HG03439 (cell line): ENCODE data around the gene ZFYVE26.

ENCODE experiments used
- ATAC-seq: cut with Tn5 transposase; IDR thresholded peaks from one replicate; pipeline ENCODE4 v1.9.1; 2021; ENCODE audit warnings: mild to moderate bottlenecking, moderate library complexity; ENCODE audit not compliant: unreplicated experiment

ZFYVE26 gene

DNA sequence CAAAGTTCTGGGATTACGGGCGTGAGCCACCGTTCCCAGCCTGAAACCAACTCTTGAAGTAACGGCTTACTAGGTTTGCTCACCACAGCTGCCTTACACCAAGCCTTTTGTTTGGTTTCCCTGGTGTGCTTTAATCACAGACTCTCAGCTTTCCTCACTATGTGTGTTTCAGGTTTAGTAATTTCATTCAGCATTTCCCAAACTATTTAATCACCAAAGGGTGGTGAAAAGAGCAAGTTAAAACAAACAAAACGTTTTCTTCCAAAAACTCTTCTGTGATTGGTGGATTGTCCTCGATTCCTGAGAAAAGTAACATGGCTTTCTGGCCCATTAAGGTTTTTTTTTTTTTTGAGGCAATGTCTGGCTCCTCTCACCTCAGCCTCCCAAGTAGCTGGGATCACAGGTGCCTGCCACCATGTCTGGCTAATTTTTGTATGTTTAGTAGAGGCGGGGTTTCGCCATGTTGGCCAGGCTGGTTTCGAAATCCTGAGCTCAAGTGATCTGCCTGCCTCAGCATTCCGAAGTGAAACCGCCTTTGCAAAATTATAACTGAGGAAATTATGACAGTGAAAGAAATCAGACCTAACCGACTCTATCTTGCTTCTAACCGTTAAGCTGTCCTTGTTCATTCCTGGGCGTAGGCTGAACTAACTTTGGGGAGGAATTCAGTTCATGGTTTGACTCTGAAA, 1.5 kb upstream of the ZFYVE26 start:
- no peak for ATAC-seq

DNA sequence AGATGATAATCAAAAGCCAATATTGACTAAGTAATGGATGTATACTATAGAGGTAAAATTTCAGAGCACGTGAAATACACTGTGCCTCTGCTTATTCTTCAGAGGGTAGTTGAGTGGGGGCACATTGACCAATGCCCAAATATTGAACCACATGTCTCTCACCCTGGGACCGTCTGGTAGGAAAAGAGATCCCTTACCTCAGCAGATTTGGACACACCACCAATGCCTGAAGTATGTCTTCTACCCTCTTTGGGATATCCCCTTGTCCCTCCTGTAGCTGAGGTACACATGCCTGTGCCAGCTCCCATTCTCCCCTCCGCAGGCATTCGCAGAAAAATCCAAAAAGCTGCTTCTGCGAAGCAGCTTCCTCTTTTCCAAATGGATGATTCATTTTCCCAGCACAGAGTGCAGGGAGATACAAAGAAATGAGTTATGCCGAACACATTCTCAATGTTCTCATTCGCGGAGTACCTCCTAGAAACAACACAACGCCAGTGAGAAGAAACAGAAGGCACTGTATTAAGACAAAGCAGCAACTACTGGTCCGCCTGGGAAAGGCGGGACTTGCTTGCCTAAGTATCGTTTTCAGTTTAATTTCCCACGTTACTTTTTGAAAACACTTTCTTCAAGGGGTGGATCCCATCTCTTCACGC, 691 bp downstream of the ZFYVE26 start:
- no peak for ATAC-seq

GRCh38 chr14:67814821-67815220, 1.6 kb downstream of the ZFYVE26 start:
- no peak for ATAC-seq

DNA sequence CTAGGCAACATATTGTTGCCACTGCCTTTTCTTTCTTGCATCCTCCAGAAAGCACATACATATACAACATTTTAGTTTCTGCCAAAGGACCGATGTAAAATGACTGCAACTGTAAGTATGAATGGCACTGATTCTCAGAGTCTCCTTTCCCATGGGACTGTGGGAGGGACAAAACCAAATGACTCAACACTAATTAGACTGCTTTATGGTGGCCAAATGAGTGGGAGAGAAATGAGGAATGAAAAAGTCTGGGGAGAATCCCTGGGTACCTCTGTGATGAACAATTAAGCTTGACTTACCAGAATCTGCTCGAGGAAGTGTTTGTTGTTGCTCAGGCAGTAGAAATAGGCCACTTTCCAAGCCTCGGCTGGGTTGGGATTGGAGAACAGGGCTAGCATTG, 10.1 kb downstream of the ZFYVE26 start:
- no peak for ATAC-seq

DNA sequence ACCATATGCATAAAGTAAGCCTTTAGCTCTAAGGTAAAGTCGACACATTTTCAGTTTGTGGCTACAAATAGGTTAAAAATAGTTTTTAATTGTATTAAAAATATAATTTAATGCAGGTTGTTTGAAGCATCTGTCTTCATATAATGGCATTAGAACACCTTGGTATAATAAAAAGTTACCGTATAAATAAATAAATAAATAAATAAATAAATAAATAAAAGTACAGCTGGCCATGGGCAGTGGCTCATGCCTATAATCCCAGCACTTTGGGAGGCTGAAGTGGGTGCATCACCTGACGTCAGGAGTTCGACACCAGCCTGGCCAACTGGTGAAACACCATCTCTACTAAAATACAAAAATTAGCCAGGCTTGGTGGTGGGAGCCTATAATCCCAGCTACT, 15.6 kb downstream of the ZFYVE26 start:
- no peak for ATAC-seq

GRCh38 chr14:67798731-67799130, 17.7 kb downstream of the ZFYVE26 start:
- no peak for ATAC-seq

GRCh38 chr14:67787673-67788072, 28.7 kb downstream of the ZFYVE26 start:
- no peak for ATAC-seq

- no peak for ATAC-seq
These were observed 30.9 kb downstream of the ZFYVE26 start for GRCh38 chr14:67785270-67786109.

DNA sequence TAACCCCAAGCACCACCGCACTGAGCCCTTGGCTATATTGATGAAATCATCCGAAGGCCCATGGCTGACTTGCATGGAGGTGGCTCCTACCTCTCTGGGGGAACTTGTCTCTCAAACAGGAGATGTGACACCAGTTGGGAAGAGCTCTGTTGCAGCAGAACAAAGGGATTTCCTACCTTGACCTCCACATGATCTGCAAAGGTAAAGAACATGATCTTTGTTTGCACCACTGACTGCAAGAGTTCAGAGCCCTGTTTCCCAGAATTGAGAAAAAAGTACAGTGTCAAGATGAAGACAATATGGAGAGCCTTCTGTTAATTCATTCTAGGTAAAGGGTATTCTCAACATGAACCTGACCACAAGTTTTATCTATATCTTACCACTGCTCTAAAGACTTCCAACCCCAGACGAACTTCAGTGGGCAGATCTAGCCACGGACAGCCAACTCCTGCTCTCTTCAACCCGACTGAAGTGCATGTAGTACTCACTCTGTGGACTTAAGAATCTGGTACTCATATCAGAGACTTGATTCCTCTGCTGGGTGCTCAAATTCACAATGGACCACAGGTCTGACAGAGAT, 32.1 kb downstream of the ZFYVE26 start:
- no peak for ATAC-seq

DNA sequence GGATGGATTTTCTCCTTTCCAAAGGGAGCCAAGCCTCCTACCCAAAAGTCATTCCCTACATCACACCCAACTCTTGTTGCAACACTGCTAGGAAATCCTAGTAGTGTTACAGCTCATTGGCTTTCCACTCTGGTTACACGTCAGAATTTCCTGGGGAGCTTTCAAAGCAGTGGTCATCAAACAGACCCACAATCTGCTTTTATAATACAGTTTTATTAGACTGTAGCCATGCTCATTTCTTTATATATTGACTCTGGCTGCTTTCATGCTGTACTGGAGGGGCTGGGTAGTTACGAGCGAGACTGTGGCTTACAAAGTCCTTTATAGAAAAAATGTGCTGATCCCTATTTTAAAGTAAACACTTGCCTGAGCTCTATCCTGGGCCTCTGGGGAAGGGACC, 34.3 kb downstream of the ZFYVE26 start:
- ATAC-seq = no peak

- no peak for ATAC-seq
These were observed 37.6 kb downstream of the ZFYVE26 start for GRCh38 chr14:67778792-67779191.

GRCh38 chr14:67776653-67777322, 39.6 kb downstream of the ZFYVE26 start:
- no peak for ATAC-seq

GRCh38 chr14:67773844-67774377, 42.5 kb downstream of the ZFYVE26 start:
- no peak for ATAC-seq

GRCh38 chr14:67768219-67768618, 48.2 kb downstream of the ZFYVE26 start:
- no peak for ATAC-seq

DNA sequence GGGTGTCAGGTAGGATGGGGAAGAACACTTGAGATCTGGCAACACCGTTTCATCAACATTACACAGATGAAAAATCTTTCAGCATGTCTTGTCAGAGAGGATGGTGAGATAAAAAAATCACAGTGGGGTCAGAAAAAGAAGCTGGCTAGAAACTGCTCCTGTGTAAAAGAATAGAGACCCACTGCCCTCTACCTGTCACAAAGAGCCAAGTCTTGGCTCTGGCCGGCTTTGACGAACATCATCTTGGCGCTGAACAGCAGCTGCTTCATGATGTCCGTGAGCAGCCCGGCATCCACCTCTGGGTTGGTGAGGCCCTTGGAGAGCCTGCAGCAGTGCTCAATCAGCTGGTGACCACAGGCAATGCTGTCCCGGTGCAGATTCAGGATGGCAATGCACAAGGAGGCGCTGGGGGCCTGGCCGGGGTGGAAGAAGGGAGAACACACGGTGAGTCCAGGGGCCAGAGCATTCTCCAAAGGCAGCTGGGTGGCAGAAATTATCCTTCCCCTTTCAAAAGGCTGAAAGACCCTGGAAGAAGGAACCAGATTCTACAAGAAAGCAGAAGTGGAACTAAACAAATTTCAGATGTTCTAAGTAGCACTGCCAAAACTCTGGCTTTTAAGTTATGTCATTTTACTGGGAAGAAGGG, 50.2 kb downstream of the ZFYVE26 start:
- no peak for ATAC-seq

- ATAC-seq = no peak
These were observed 51.1 kb downstream of the ZFYVE26 start for GRCh38 chr14:67765192-67765834.

DNA sequence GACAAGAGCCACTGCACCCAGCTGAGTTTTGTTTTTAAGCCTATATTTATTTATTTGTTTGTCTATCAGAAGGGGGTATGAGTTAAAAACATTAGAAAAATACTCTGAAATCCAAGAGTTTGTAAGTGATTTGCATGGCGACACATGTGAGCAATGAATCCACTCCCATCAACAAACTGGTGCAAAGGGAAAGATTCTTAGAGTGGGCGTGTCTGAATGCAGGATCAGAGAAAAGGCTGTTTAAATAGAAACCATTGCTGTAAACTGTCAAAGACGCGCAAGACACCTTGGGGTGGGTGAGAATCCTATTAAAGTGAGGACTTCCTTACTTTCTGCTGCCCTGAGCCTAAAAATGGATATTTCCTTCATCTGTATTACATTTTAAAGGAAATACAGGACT, 51.9 kb downstream of the ZFYVE26 start:
- ATAC-seq = no peak

GRCh38 chr14:67763158-67763822, 53.1 kb downstream of the ZFYVE26 start:
- no peak for ATAC-seq

- no peak for ATAC-seq
These were observed 54.3 kb downstream of the ZFYVE26 start for GRCh38 chr14:67762051-67762450.
